Hepatocyte (in vitro differentiated cells): Measurements from ENCODE around the gene KDM8. TPM values are rescaled to one million over a fixed set of nuclear protein-coding genes. Genes with fewer than 3 reads are reported as not detected.

ENCODE experiments used
- DNase-seq: peaks from one replicate; pipeline ENCODE4 v3.0.0-alpha.2; 2016; ENCODE audit warnings: low spot score
- H2AFZ ChIP-seq: fragments of 200-600 bp; sonication (generic); 2 replicates; pipeline ENCODE4 v1.6.0; 2016; ENCODE audit warnings: antibody characterized with exemption, mild to moderate bottlenecking
- H3K27ac ChIP-seq: fragments of 200-600 bp; sonication (generic); 2 replicates; pipeline ENCODE4 v1.5.1; 2016; ENCODE audit warnings: mild to moderate bottlenecking
- H3K27me3 ChIP-seq: fragments of 200-600 bp; sonication (generic); 2 replicates; pipeline ENCODE4 v1.6.1; 2016
- H3K36me3 ChIP-seq: fragments of 200-600 bp; sonication (generic); replicated peaks from 2 replicates; pipeline ENCODE4 v1.5.1; 2016; ENCODE audit warnings: low read depth; ENCODE audit not compliant: insufficient read depth
- H3K4me1 ChIP-seq: fragments of 200-600 bp; sonication (generic); 2 replicates; pipeline ENCODE4 v1.5.1; 2016; ENCODE audit warnings: mild to moderate bottlenecking, moderate library complexity; ENCODE audit not compliant: insufficient read depth
- H3K4me2 ChIP-seq: fragments of 200-600 bp; sonication (generic); 2 replicates; pipeline ENCODE4 v1.6.0; 2016
- H3K4me3 ChIP-seq: fragments of 200-600 bp; sonication (generic); 2 replicates; pipeline ENCODE4 v1.5.1; 2016; ENCODE audit warnings: mild to moderate bottlenecking
- H3K79me2 ChIP-seq: fragments of 200-600 bp; sonication (generic); 2 replicates; pipeline ENCODE4 v1.6.0; 2017; ENCODE audit warnings: mild to moderate bottlenecking
- H3K9me2 ChIP-seq: fragments of 200-600 bp; sonication (generic); replicated peaks from 2 replicates; pipeline ENCODE4 v1.6.0; 2017; ENCODE audit warnings: mild to moderate bottlenecking; ENCODE audit not compliant: insufficient read depth
- H3K9me3 ChIP-seq: fragments of 200-600 bp; sonication (generic); 2 replicates; pipeline ENCODE4 v1.5.1; 2016; ENCODE audit warnings: low read depth, mild to moderate bottlenecking
- H4K20me1 ChIP-seq: fragments of 200-600 bp; sonication (generic); 2 replicates; pipeline ENCODE4 v1.6.0; 2016; ENCODE audit warnings: mild to moderate bottlenecking; ENCODE audit not compliant: insufficient read depth, poor library complexity, severe bottlenecking
- EZH2 ChIP-seq: fragments of 200-600 bp; sonication (generic); IDR thresholded peaks from 2 replicates; pipeline ENCODE4 v1.6.1; 2016; ENCODE audit warnings: antibody characterized with exemption, mild to moderate bottlenecking, borderline replicate concordance
- EZH2phosphoT487 ChIP-seq: fragments of 200-600 bp; sonication (generic); IDR thresholded peaks from one replicate; pipeline ENCODE4 v1.6.1; 2018; ENCODE audit warnings: antibody characterized with exemption, mild to moderate bottlenecking, low read depth, moderate library complexity; ENCODE audit not compliant: unreplicated experiment, severe bottlenecking
- WGBS: methylation state at CpG from one replicate; pipeline ENCODE4 v1.1.6; 2016; ENCODE audit warnings: low lambda C conversion rate; ENCODE audit errors: missing lambda C conversion rate; 5-methylcytosine and 5-hydroxymethylcytosine counted together
- polyA plus RNA-seq: library from polyadenylated mRNA; unstranded; fragments of >200 nt; fragmentation: Nextera tagmentation; extraction: Ambion mirVana; gene quantifications from 2 replicates; pipeline ENCODE4 v1.2.1, GENCODE V29; 2016
- total RNA-seq: library from RNA; depleted of rRNA; stranded (reverse); fragments of >200 nt; gene quantifications from 2 replicates; pipeline ENCODE4 v1.2.3, GENCODE V29; 2014
- TF ChIP-seq, protein P1 (sequence below): fragments of 200-600 bp; sonication (generic); IDR thresholded peaks from 2 replicates; pipeline ENCODE4 v1.5.1; 2016; ENCODE audit warnings: antibody characterized with exemption, mild to moderate bottlenecking; ENCODE audit not compliant: poor library complexity

The KDM8 gene
- total and polyA plus RNA-seq, 2 experiments from 2014 or later, result 7.2 to 9.7 TPM

DNA sequence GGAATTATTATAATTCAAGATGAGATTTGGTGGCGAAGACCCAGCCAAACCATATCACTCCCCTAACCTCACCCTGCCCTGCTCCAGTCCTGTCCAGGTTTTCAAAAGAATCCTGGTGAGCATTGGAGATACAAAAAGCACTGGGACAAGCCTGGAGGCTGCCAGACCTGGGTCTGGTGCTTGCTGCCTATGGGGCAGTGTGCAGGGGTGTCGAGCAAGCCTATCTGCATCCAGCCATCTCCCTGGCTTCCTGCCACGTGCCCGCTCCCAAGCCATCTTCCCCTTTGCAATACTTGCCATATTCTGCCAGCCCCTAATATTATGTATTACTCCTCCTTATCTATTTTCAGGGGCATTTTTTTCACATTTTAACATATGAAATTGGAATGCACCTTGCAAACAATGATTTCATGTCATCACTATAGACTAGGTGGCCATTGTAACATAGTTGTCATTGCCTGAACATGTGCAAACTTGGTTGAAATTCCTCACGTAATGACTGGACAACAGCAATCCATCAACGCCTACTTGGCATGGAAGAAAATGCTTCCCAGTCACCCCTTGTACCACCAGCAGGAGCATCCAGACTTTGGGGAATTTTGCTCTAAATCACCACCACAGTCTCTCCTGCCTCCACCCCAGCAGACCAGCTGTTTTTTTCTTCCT lies 8.1 kb upstream of the KDM8 start:
- H3K9me2 ChIP-seq, result no peaks in the 10 kb centered on the region
- no peak overlapping the region for H2AFZ ChIP-seq
- no peaks in the 10 kb centered on the region for H4K20me1 ChIP-seq
- no peak overlapping the region for H3K4me2 ChIP-seq
- no peak overlapping the region for H3K27ac ChIP-seq
- H3K9me3 ChIP-seq, result no peaks in the 10 kb centered on the region
- no peak overlapping the region for H3K4me3 ChIP-seq
- H3K36me3 ChIP-seq, result no peaks in the 10 kb centered on the region
- no peaks in the 10 kb centered on the region for H3K4me1 ChIP-seq
- no peak for DNase-seq
- H3K79me2 ChIP-seq, result no peaks in the 10 kb centered on the region
- WGBS, result 84% methylated on average over 6 of the region's 6 CpGs
- H3K27me3 ChIP-seq, result no peaks in the 10 kb centered on the region
- TF ChIP-seq EZH2, result no peak
- TF ChIP-seq, protein P1, sequence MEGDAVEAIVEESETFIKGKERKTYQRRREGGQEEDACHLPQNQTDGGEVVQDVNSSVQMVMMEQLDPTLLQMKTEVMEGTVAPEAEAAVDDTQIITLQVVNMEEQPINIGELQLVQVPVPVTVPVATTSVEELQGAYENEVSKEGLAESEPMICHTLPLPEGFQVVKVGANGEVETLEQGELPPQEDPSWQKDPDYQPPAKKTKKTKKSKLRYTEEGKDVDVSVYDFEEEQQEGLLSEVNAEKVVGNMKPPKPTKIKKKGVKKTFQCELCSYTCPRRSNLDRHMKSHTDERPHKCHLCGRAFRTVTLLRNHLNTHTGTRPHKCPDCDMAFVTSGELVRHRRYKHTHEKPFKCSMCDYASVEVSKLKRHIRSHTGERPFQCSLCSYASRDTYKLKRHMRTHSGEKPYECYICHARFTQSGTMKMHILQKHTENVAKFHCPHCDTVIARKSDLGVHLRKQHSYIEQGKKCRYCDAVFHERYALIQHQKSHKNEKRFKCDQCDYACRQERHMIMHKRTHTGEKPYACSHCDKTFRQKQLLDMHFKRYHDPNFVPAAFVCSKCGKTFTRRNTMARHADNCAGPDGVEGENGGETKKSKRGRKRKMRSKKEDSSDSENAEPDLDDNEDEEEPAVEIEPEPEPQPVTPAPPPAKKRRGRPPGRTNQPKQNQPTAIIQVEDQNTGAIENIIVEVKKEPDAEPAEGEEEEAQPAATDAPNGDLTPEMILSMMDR, result no peak
- no peak for TF ChIP-seq EZH2phosphoT487

DNA sequence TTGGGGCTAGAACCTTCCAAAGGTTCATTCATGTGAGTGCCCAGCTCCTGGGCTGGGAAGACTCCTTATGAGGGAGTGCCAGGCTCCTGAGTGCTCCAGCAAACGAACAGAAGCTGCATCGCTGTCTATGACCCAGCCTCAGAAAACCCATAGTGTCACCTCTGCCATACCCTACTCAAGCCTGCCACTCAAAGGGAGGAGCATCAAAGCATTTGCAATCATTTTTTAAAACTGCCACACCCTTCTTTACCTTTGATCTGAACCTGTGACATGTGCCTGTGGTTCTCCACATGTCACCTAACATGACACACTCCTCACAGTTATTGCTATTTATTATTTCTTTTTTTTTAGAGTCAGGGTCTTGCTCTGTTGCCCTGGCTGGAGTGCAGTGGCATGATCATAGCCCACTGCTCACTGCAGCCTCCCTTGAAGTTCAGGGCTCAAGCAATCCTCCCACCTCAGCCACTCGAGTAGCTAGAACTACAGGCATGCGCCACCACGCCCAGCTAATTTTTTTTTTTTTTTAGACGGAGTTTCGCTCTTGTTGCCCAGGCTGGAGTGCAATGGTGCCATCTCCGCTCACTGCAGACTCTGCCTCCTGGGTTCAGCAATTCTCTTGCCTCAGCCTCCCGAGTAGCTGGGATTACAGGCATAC lies 7.3 kb upstream of the KDM8 start:
- no peak for TF ChIP-seq EZH2
- no peak for TF ChIP-seq EZH2phosphoT487
- TF ChIP-seq, protein P1, result no peak
- no peak overlapping the region for H2AFZ ChIP-seq
- 94% methylated on average over 9 of the region's 9 CpGs for WGBS

DNA sequence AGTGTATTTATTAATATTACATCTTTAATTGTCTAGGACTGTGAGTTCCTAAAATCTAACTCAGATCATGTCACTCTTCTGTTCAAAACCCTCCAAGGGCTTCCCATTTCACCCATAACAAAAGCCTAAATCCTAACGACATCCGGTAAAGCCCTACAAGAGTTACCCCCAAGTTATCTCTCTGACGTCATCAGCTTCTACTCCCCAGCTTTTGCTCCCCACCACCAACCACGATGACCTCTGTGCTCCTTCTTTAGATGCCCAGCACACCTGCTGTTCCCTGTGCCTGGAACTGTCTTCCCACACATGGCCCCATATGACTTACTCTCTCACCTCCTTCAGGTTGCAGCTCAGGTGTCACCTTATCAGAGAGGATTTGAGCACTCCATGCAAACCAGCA lies 6.3 kb upstream of the KDM8 start:
- H3K4me1 ChIP-seq, result no peaks in the 10 kb centered on the region
- H4K20me1 ChIP-seq, result no peaks in the 10 kb centered on the region
- no peak for DNase-seq
- no peaks in the 10 kb centered on the region for H3K79me2 ChIP-seq
- H3K9me3 ChIP-seq, result no peaks in the 10 kb centered on the region
- WGBS, result 81% methylated on average over 4 of the region's 4 CpGs
- TF ChIP-seq EZH2phosphoT487 (no peak), EZH2 (no peak)
- TF ChIP-seq, protein P1, result no peak
- H3K27me3 ChIP-seq, result no peaks in the 10 kb centered on the region
- H3K36me3 ChIP-seq, result no peaks in the 10 kb centered on the region
- no peak overlapping the region for H2AFZ ChIP-seq
- no peaks in the 10 kb centered on the region for H3K9me2 ChIP-seq
- H3K4me3 ChIP-seq, result no peak overlapping the region
- H3K27ac ChIP-seq, result no peak overlapping the region
- H3K4me2 ChIP-seq, result no peak overlapping the region

More for the DNA sequence above, 7.3 kb upstream of the KDM8 start:
- Histone ChIP-seq H3K4me2 (no peak overlapping the region), H4K20me1 (no peaks in the 10 kb centered on the region), H3K79me2 (no peaks in the 10 kb centered on the region), H3K9me3 (no peaks in the 10 kb centered on the region), H3K9me2 (no peaks in the 10 kb centered on the region), H3K4me3 (no peak overlapping the region), H3K27me3 (no peaks in the 10 kb centered on the region), H3K27ac (no peak overlapping the region), H3K36me3 (no peaks in the 10 kb centered on the region), H3K4me1 (no peaks in the 10 kb centered on the region)
- no peak for DNase-seq
